ENCODE measurements around the gene CPPED1.

The CPPED1 gene

GRCh38 chr16:12709807-12710206 lies 93.9 kb downstream of the CPPED1 start:
- no peak for TF ChIP-seq Cebpa-rat (IDR thresholded peaks at IDR 0.05)
- Histone ChIP-seq H3K36me3 (peaks cover 0 to 83% (median 18%) of the 10 kb centered on the region in 11 experiments; a peak in 17 of 22 replicates), H3K4me2 (no peak overlapping the region), H3K4me3 (no peak overlapping the region), H3K27me3 (no peaks in the 10 kb centered on the region), H3K9me3 (replicated peaks in 1 of 11) (peaks cover 4 to 23% (median 19%) of the 10 kb centered on the region in 11 experiments; a peak in 19 of 22 replicates), H3K27ac (no peak overlapping the region), H3K9ac (no peak overlapping the region), H3K4me1 (no peaks in the 10 kb centered on the region; a peak in 1 of 20 replicates), H4K20me1 (peaks cover 0 to 84% (median 1%) of the 10 kb centered on the region in 11 experiments; a peak in 8 of 22 replicates)

- Histone ChIP-seq H3K36me3 (peaks cover 0 to 85% (median 27%) of the 10 kb centered on the region in 11 experiments; a peak in 14 of 22 replicates), H3K27ac (no peak overlapping the region), H3K4me3 (no peak overlapping the region), H3K27me3 (no peaks in the 10 kb centered on the region), H3K9ac (no peak overlapping the region), H3K4me2 (no peak overlapping the region), H3K9me3 (replicated peaks in 1 of 11) (peaks cover 4 to 19% (median 11%) of the 10 kb centered on the region in 11 experiments; a peak in 18 of 22 replicates), H4K20me1 (peaks cover 0 to 96% (median 2%) of the 10 kb centered on the region in 11 experiments; a peak in 8 of 22 replicates), H3K4me1 (peaks cover 0 to 14% (median 9%) of the 10 kb centered on the region in 10 experiments; a peak in 12 of 20 replicates)
- TF ChIP-seq Cebpa-rat (IDR thresholded peaks at IDR 0.05): no peak
Measured at GRCh38 chr16:12708266-12708665, 95.4 kb downstream of the CPPED1 start.

- Histone ChIP-seq H3K27ac (no peak overlapping the region), H3K4me3 (no peak overlapping the region), H3K4me1 (peaks cover 0 to 28% (median 21%) of the 10 kb centered on the region in 10 experiments; a peak in 12 of 20 replicates), H3K4me2 (no peak overlapping the region), H3K9me3 (replicated peaks in 1 of 11) (peaks cover 4 to 19% (median 9%) of the 10 kb centered on the region in 11 experiments; a peak in 17 of 22 replicates), H3K27me3 (no peaks in the 10 kb centered on the region), H4K20me1 (peaks cover 0 to 99% (median 2%) of the 10 kb centered on the region in 11 experiments; a peak in 8 of 22 replicates), H3K9ac (no peak overlapping the region), H3K36me3 (peaks cover 0 to 87% (median 26%) of the 10 kb centered on the region in 11 experiments; a peak in 14 of 22 replicates)
- TF ChIP-seq Cebpa-rat (IDR thresholded peaks at IDR 0.05): no peak
Measured at GRCh38 chr16:12706628-12707027, 97.1 kb downstream of the CPPED1 start.

DNA sequence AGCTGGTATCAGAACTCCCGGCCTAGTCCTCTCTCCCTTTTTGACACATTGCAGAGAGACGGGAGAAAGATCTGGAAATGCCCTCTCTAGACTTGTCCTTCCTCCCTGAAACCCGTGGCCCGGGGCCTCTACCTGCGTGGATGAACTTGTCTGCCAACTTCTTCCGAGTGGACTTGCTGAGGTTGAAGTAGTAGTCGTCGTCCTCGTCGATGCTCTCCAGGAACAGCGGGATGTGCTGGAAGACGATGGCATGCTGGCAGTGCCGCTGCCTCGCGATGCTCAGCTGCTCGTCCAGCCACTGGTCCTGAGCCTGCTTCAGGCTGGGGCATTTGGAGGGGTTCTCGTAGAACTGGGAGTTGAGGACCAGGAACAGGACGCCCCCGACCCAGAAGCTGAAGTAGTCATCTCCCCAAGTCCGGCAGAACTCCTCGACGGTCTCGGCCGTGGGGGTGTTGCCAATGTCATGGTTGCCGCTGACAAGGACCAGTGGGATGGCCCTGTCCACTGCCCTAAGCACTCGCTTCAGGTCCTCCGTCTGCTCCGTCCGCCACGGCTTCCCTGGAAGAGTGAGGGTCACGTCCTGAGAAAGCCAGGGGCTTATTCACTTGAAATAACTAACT lies 99.1 kb downstream of the CPPED1 start:
- H3K9me3 ChIP-seq (replicated peaks in 1 of 11): peaks cover 0 to 10% (median 0%) of the 10 kb centered on the region in 11 experiments; a peak in 1 of 22 replicates
- peaks cover 0 to 42% (median 32%) of the 10 kb centered on the region in 10 experiments; a peak in 16 of 20 replicates for H3K4me1 ChIP-seq
- TF ChIP-seq Cebpa-rat (IDR thresholded peaks at IDR 0.05): no peak

DNA sequence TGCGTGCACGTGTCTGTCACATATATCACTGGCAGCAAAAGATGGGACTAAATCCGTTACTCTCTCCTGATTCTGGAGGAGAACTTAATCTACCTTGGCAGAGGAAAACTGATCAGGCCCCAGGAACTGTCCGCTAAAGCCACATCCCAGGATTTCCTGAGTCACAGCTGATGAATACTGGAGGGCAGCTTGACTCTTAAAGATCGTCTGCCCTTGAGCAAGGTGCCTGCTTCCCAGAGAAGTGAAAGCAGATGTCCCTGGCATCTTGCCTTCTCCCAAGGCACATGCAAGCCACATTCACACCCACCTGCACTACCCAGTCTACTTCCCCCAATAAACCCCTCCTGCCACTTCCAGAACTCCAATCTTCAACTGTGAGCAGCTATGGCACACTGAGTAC lies 99.8 kb downstream of the CPPED1 start:
- Histone ChIP-seq H3K9me3 (replicated peaks in 1 of 11) (peaks cover 0 to 10% (median 0%) of the 10 kb centered on the region in 11 experiments; a peak in 1 of 22 replicates), H3K36me3 (peaks cover 0 to 100% (median 27%) of the 10 kb centered on the region in 11 experiments; a peak in 14 of 22 replicates), H3K9ac (no peak overlapping the region), H3K27me3 (no peaks in the 10 kb centered on the region), H3K27ac (no peak overlapping the region), H3K4me1 (peaks cover 0 to 49% (median 39%) of the 10 kb centered on the region in 10 experiments; a peak in 16 of 20 replicates), H4K20me1 (peaks cover 0 to 99% (median 2%) of the 10 kb centered on the region in 11 experiments; a peak in 9 of 22 replicates), H3K4me3 (no peak overlapping the region), H3K4me2 (peak overlapping the region in 7 of 11 experiments; percentile 3 to 54 (median 32); a peak in 9 of 22 replicates)
- TF ChIP-seq Cebpa-rat (IDR thresholded peaks at IDR 0.05): no peak

More for the DNA sequence above, 99.1 kb downstream of the CPPED1 start:
- no peak overlapping the region for H3K4me3 ChIP-seq
- no peak overlapping the region for H3K9ac ChIP-seq
- peak overlapping the region in 2 of 11 experiments; percentile 3 to 18; a peak in 2 of 22 replicates for H3K4me2 ChIP-seq
- peaks cover 0 to 99% (median 2%) of the 10 kb centered on the region in 11 experiments; a peak in 9 of 22 replicates for H4K20me1 ChIP-seq
- peaks cover 0 to 99% (median 27%) of the 10 kb centered on the region in 11 experiments; a peak in 14 of 22 replicates for H3K36me3 ChIP-seq
- no peak overlapping the region for H3K27ac ChIP-seq
- no peaks in the 10 kb centered on the region for H3K27me3 ChIP-seq

DNA sequence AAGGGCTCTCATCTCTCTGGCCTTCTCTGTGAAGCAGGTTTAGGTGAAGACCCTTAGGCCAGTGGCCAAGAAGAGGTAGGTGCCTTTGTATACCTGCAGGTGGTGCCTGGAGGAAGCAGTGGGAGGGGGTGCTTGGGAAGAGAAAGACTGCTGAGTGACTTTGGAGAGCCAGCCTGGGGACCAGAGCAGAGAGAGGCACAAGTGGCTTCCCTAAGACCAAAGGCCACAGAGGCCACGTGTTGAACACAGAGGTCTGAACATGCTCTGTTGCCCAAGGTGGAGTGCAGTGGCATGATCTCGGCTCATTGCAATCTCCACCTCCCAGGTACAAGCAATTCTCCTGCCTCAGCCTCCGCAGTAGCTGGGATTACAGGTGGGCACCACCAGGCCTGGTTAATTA lies 103.5 kb downstream of the CPPED1 start:
- Histone ChIP-seq H3K36me3 (peaks cover 0 to 100% (median 27%) of the 10 kb centered on the region in 11 experiments; a peak in 13 of 22 replicates), H3K9ac (no peak overlapping the region), H3K4me2 (peak overlapping the region in 9 of 11 experiments; percentile 34 to 72 (median 57); a peak in 17 of 22 replicates), H3K27me3 (no peaks in the 10 kb centered on the region), H3K4me1 (peaks cover 0 to 70% (median 47%) of the 10 kb centered on the region in 10 experiments; a peak in 16 of 20 replicates), H3K27ac (no peak overlapping the region), H3K4me3 (no peak overlapping the region), H4K20me1 (peaks cover 0 to 100% (median 2%) of the 10 kb centered on the region in 11 experiments; a peak in 10 of 22 replicates), H3K9me3 (replicated peaks in 1 of 11) (peaks cover 0 to 10% (median 0%) of the 10 kb centered on the region in 11 experiments; a peak in 1 of 22 replicates)
- no peak for TF ChIP-seq Cebpa-rat (IDR thresholded peaks at IDR 0.05)

DNA sequence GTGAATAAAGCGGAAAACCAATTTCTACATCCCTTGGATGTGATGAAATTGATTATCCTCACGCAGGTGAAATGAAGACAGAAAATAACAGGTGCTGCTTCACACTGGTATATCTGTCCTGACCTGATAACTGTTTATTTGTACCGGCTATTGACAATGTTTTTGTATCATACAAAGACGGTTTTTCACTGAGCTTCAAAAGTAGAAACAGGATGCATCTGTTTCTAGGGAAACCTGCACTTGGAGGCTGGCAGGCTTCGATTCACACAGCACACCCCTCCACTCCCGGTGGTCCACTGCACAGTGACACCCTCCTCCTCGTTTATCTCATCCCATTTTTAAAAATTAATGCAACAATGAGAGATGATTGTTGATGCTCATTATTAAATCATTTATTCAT lies 104.5 kb downstream of the CPPED1 start:
- H3K9me3 ChIP-seq (replicated peaks in 1 of 11): peaks cover 0 to 10% (median 0%) of the 10 kb centered on the region in 11 experiments; a peak in 1 of 22 replicates
- H3K36me3 ChIP-seq: peaks cover 0 to 100% (median 20%) of the 10 kb centered on the region in 11 experiments; a peak in 13 of 22 replicates
- peak overlapping the region in 2 of 11 experiments; percentile 29 to 39; a peak in 2 of 22 replicates for H3K27ac ChIP-seq
- H4K20me1 ChIP-seq: peaks cover 0 to 100% (median 0%) of the 10 kb centered on the region in 11 experiments; a peak in 9 of 22 replicates
- peak overlapping the region in 8 of 11 experiments; percentile 40 to 72 (median 58); a peak in 15 of 22 replicates for H3K4me2 ChIP-seq
- H3K9ac ChIP-seq: no peak overlapping the region; a peak in 1 of 22 replicates
- peaks cover 0 to 68% (median 44%) of the 10 kb centered on the region in 10 experiments; a peak in 16 of 20 replicates for H3K4me1 ChIP-seq
- H3K27me3 ChIP-seq: no peaks in the 10 kb centered on the region
- no peak for TF ChIP-seq Cebpa-rat (IDR thresholded peaks at IDR 0.05)
- no peak overlapping the region for H3K4me3 ChIP-seq

DNA sequence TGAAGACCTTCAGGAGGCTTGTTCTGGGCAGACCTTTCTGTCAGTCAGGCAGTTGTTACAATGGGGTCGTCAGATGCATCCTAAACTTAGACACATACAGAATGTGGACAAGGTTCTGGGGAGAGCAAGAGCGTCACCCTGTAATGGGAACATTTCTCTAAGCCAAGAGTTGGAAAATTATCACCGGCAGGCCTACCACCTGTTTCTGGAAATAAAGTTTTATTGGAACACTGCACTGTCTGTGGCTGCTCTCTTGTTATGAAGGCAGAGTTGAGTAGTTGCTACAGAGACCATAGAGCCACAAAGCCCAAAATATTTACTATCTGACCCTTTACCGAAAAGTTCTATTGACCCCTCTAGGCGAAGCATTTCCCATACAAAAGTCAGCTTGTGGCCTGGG lies 106.2 kb downstream of the CPPED1 start:
- no peak for TF ChIP-seq Cebpa-rat (IDR thresholded peaks at IDR 0.05)
- H3K4me2 ChIP-seq: peak overlapping the region in 3 of 11 experiments; percentile 0 to 72 (median 58); a peak in 1 of 22 replicates

More for the DNA sequence above, 106.2 kb downstream of the CPPED1 start:
- no peak overlapping the region for H3K9ac ChIP-seq
- H3K27me3 ChIP-seq: no peaks in the 10 kb centered on the region
- H3K9me3 ChIP-seq (replicated peaks in 1 of 11): peaks cover 0 to 15% (median 0%) of the 10 kb centered on the region in 11 experiments; a peak in 3 of 22 replicates
- no peak overlapping the region for H3K4me3 ChIP-seq
- no peak overlapping the region for H3K27ac ChIP-seq
- H4K20me1 ChIP-seq: peaks cover 0 to 100% (median 0%) of the 10 kb centered on the region in 11 experiments; a peak in 10 of 22 replicates
- H3K4me1 ChIP-seq: peaks cover 0 to 60% (median 35%) of the 10 kb centered on the region in 10 experiments; a peak in 16 of 20 replicates
- peaks cover 0 to 100% (median 23%) of the 10 kb centered on the region in 11 experiments; a peak in 14 of 22 replicates for H3K36me3 ChIP-seq
